Measurements from ENCODE around the gene ZNF436.
"Not testable (repeated sequence)": the region's sequence is repeated elsewhere in the genome, so short reads cannot be mapped to it uniquely, and the experiment has no call there.

ZNF436 gene

DNA sequence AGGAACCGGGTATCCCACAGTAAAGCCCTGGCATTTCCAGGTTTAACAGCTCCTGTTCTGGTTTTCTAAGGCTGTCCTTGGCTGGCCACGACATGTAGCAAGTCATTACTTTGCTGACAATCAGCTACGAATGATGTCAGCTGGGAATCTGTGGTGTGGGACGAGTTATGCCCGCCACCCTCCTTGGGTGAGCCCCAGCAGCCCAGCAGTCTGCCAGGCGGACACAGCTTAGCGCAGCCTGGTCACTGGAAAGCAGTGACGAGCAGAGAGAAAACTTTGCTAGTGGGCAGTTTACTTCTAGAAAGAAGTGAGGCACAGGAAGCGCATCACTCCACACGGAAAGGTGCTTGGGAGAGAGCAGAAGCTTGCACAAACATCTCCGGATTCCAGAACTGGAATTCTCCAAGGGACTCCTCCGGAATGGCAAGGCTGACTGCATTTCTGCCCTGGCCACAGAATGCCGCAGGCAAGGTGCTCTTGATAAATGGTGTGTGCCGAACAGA lies 15.5 kb upstream of the ZNF436 start:
- Histone ChIP-seq H3K27me3 (ENCODE audit: control insufficient read depth, insufficient read depth, low read length) (no peaks in the 10 kb centered on the region), H3K9ac (ENCODE audit: low read length) (no peak overlapping the region), H3K4me3 (ENCODE audit: low read length) (no peak overlapping the region), H3K9me3 (ENCODE audit: control insufficient read depth, low read length) (no peaks in the 10 kb centered on the region), H3K4me1 (ENCODE audit: control insufficient read depth, insufficient read depth, low read length) (peaks cover 14% of the 10 kb centered on the region), H3K36me3 (ENCODE audit: control insufficient read depth, insufficient read depth, low read length) (peaks cover 4% of the 10 kb centered on the region)

DNA sequence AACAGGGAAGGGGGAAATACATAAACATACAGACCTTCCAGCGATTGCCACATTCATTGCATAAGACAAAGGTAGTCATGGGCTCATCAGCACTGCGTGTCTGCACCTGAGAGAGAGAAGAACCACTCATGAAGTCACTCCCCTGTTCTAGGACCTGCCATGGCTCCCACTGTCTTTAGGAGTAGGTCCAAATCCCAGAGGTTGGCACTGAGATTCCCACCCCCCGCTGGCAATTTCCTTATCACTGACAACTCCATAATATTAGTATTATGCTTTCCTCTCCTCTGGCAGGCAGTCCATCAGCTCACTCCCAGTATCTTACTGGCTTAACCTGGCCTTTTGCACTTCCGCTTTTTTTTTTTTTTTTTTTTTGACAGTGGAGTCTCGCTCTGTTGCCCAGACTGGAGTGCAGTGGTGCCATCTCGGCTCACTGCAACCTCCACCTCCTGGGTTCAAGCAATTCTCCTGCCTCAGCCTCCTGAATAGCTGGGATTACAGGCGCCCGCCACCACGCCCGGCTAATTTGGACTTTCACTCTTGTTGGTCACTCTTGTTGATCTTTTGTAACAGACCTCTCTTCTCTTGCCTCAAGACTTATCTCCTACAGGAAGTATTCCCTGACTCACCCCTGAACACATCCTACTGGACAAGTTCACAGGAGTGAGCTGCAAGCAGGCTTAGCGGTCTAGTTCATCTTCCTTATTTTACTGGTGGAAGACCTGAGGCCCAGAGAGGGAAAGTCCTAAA lies 14.8 kb upstream of the ZNF436 start:
- no peaks in the 10 kb centered on the region for H3K9me3 ChIP-seq (ENCODE audit: control insufficient read depth, low read length)
- no peak overlapping the region for H3K4me3 ChIP-seq (ENCODE audit: low read length)
- H3K9ac ChIP-seq (ENCODE audit: low read length): no peak overlapping the region
- peaks cover 4% of the 10 kb centered on the region for H3K36me3 ChIP-seq (ENCODE audit: control insufficient read depth, insufficient read depth, low read length)
- no peaks in the 10 kb centered on the region for H3K27me3 ChIP-seq (ENCODE audit: control insufficient read depth, insufficient read depth, low read length)
- H3K4me1 ChIP-seq (ENCODE audit: control insufficient read depth, insufficient read depth, low read length): peaks cover 14% of the 10 kb centered on the region

DNA sequence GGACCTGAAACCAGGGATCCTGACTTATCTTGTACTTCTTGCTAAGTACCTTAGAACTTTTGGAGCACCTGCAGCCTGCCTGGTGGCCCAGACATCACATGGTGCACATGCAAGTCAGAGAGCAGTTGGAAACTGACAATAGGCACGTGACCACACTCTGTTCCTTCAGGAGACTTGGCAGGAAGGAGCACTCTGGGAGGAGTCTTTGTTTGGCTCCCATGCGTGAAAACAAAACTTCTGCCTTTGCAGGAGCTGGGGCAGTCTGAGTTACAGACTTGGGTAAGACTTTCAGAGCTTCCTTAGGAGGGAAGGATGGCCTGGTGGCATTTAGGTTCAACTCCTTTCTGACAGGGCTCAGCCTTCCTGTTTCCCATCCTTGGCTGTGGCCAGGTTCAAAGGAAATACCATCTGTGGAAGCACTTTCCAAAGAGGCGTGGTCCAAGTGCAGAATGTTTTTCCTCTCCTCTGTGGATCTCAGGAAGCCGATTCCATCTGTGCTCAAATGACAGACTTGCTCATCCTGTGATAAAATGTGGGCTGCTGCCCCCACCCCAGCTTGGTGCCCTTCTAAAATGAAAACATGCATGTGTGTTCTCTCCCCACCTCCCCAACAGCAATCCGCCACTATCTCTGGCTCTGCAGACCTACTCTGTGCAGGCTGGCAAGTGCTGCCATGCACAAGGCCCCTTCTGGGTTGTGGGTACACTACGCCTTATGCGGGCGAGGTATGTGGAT lies 14.1 kb upstream of the ZNF436 start:
- peaks cover 14% of the 10 kb centered on the region for H3K4me1 ChIP-seq (ENCODE audit: control insufficient read depth, insufficient read depth, low read length)
- H3K9ac ChIP-seq (ENCODE audit: low read length): no peak overlapping the region
- H3K27me3 ChIP-seq (ENCODE audit: control insufficient read depth, insufficient read depth, low read length): no peaks in the 10 kb centered on the region
- no peak overlapping the region for H3K4me3 ChIP-seq (ENCODE audit: low read length)
- peaks cover 4% of the 10 kb centered on the region for H3K36me3 ChIP-seq (ENCODE audit: control insufficient read depth, insufficient read depth, low read length)
- no peaks in the 10 kb centered on the region for H3K9me3 ChIP-seq (ENCODE audit: control insufficient read depth, low read length)

DNA sequence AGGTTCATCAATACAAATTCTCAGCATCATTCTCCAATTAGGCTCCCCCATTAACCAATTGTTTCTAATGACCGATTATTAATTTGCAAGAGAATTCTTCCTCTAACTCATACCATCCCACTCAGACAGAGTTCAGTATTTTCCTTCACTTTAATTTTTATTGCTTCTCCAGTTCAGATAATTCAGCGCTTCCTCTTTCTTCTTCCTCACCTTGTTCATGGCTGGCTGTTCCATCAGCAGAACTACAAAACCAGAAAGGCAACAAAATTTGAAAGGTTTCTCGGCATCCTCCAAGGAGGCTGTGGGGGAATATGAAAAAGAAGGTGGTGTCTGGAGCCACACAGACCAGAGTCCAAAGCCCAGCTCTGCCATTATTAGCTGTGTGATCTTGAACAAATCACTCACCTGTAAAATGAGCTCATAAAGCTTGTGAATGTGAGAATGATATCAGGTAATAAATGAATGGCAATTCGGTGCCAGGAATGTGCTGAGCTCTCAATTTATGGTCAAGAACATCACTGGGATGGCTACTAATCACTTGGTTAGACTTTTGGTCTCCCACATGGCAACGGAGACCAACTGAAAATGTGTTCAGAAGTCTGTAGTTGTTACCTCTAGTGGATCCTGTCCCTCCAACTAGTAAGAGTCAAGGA lies 11.7 kb upstream of the ZNF436 start:
- Histone ChIP-seq H3K36me3 (ENCODE audit: control insufficient read depth, insufficient read depth, low read length) (peaks cover 4% of the 10 kb centered on the region), H3K4me3 (ENCODE audit: low read length) (no peak overlapping the region), H3K9me3 (ENCODE audit: control insufficient read depth, low read length) (no peaks in the 10 kb centered on the region), H3K27me3 (ENCODE audit: control insufficient read depth, insufficient read depth, low read length) (no peaks in the 10 kb centered on the region), H3K4me1 (ENCODE audit: control insufficient read depth, insufficient read depth, low read length) (peaks cover 18% of the 10 kb centered on the region), H3K9ac (ENCODE audit: low read length) (no peak overlapping the region)

DNA sequence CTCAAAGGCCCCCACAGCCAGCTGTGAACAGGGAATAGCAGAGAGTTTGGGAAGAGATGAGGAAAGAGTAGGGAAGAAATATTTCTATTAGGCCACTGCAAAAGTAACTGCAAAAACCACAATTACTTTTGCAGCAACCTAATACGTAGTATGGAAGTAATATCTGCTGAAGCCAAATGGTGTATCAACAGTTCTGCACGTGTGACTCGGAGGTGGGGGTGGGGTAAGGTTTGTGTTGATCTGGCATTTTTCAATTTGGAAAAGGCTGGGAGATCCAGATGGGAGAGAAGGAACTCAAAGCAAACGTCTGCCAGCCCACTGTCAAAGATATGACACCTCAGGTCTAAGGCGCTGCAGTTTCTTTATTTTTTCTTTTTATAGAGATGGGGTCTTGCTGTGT lies 11.1 kb upstream of the ZNF436 start:
- H3K36me3 ChIP-seq (ENCODE audit: control insufficient read depth, insufficient read depth, low read length): peaks cover 4% of the 10 kb centered on the region

DNA sequence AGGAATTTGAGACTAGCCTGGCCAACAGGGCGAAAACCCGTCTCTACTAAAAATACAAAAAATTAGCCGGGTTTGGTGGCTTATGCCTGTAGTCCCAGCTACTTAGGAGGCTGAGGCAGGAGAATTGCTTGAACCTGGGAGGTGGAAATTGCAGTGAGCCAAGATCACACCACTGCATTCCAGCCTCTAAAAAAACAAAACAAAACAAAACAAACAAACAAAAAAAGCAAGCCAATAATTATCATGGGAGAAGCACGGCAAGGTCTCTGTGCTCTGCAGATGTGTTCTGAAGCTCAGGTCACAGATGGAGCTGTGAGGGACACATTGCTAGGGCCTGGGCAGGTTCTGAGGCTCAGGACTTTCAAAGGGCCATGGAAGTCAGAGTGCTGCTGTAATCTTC lies 10.6 kb upstream of the ZNF436 start:
- not testable (repeated sequence) for H3K36me3 ChIP-seq (ENCODE audit: control insufficient read depth, insufficient read depth, low read length); H3K4me3 ChIP-seq (ENCODE audit: low read length); H3K9me3 ChIP-seq (ENCODE audit: control insufficient read depth, low read length); H3K27me3 ChIP-seq (ENCODE audit: control insufficient read depth, insufficient read depth, low read length); H3K9ac ChIP-seq (ENCODE audit: low read length)
- peaks cover 16% of the 10 kb centered on the region for H3K4me1 ChIP-seq (ENCODE audit: control insufficient read depth, insufficient read depth, low read length)

More for the DNA sequence above, 11.1 kb upstream of the ZNF436 start:
- peaks cover 18% of the 10 kb centered on the region for H3K4me1 ChIP-seq (ENCODE audit: control insufficient read depth, insufficient read depth, low read length)
- no peaks in the 10 kb centered on the region for H3K27me3 ChIP-seq (ENCODE audit: control insufficient read depth, insufficient read depth, low read length)
- no peak overlapping the region for H3K9ac ChIP-seq (ENCODE audit: low read length)
- H3K9me3 ChIP-seq (ENCODE audit: control insufficient read depth, low read length): no peaks in the 10 kb centered on the region
- no peak overlapping the region for H3K4me3 ChIP-seq (ENCODE audit: low read length)

DNA sequence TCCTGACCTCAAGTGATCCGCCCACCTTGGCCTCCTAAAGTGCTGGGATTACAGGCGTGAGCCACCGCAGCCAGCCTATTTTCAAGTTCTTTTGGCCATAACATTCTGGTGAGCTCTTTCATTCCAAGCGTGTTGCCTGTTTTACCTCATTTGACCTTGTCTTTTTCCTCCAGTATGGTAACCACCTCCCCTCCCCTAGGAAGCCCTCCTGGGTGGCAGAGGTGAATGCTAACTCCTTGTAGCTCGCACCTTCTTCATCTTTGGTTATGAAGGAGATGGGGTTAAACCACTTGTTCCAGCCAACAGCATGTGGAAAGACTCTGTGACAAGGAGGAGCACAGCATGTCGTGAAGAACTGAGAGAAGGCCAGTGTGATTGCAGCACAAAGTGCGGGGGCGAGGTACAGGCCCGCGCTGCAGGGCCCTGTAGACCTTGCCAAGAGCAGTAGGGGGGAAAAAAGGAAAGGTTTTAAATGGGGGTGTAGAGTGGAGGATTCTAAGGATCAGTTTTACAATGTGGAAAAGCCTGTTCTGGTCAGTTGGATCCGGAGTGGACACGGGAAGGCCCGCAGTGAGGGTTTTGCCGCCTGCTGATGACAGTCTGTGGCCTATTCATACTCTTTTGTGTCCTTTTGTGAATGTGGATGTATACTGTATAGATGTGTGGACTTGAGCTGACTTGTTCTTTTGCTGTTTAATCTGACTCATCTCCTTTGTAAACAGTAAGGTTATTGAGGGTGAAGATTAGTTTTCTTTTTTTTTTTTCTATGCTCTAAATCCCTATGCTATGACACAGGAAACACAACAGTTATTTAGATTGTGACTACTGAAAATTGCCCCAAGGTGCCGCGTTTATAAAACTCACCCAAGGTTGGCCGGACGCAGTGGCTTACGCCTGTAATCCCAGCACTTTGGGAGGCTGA lies 7.5 kb upstream of the ZNF436 start:
- no peak overlapping the region for H3K4me3 ChIP-seq (ENCODE audit: low read length)
- H3K4me1 ChIP-seq (ENCODE audit: control insufficient read depth, insufficient read depth, low read length): peaks cover 4% of the 10 kb centered on the region
- H3K9ac ChIP-seq (ENCODE audit: low read length): no peak overlapping the region
- H3K27me3 ChIP-seq (ENCODE audit: control insufficient read depth, insufficient read depth, low read length): no peaks in the 10 kb centered on the region
- no peaks in the 10 kb centered on the region for H3K9me3 ChIP-seq (ENCODE audit: control insufficient read depth, low read length)
- no peaks in the 10 kb centered on the region for H3K36me3 ChIP-seq (ENCODE audit: control insufficient read depth, insufficient read depth, low read length)

DNA sequence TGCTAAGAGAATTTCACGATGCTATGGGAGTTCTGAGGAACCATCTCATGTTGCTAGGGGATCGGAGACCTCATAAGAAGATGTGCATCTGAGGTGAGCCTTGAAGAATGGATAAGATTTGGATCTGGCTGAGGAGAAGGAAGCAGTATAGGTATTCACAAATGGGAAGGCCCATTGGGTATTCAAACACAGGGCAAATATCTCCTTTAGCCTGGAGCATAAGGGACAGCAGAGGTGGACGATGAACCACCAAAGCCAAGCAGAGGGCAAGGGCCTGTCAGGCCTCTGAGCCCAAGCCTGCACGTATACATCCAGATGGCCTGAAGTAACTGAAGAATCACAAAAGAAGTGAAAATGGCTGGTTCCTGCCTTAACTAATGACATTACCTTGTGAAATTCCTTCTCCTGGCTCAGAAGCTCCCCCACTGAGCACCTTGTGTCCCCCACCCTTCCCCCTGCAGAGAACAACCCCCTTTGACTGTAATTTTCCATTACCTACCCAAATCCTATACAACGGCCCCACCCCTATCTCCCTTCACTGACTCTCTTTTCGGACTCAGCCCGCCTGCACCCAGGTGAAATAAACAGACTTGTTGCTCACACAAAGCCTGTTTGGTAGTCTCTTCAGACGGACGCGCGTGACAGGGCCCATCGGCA lies 4.6 kb upstream of the ZNF436 start:
- H3K4me1 ChIP-seq (ENCODE audit: control insufficient read depth, insufficient read depth, low read length): peaks cover 24% of the 10 kb centered on the region
- H3K9ac ChIP-seq (ENCODE audit: low read length); H3K9me3 ChIP-seq (ENCODE audit: control insufficient read depth, low read length); H3K4me3 ChIP-seq (ENCODE audit: low read length); H3K27me3 ChIP-seq (ENCODE audit: control insufficient read depth, insufficient read depth, low read length); H3K36me3 ChIP-seq (ENCODE audit: control insufficient read depth, insufficient read depth, low read length): not testable (repeated sequence)

DNA sequence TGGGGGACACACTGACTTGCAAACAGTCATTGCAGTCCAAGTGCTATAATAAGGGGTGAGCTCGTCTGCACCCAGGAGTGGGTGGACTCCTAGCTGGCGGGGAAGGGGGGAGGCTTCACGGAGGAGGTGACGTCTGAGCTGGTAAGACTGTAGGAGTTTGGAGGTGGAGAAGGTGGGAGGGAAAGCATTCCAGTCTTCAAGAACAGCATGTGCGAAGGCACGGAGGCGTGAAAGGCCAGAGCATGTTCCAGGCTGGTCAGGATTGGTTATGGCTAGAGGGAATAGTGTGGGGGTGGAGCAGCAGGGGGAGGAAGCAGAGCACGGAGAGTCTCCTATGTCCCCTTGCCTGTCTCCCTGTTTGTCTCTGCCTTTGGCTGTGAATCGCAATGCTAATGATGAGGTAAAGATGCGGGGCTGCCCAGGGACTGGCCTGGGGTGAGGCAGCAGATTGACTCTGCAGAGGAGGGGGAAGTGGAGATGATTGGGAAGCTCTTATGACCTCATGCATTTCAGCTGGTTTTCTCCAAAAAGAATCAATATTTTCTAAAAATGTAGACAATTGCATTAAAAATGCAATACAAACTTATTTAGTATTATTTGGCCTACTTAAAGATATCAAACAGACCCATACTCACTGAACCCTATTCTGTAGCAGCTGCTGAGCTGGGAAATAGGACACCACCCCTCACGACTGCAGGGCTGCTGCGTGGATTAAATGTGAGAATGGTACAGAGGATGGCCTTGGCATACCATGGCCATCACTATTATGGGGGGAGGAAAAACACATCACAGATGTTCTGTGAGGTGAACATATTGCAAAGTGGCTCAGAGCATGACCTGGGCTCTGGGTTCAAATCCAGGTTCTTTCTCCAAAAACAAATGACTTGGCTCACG lies 2.6 kb upstream of the ZNF436 start:
- peaks cover 20% of the 10 kb centered on the region for H3K4me1 ChIP-seq (ENCODE audit: control insufficient read depth, insufficient read depth, low read length)

DNA sequence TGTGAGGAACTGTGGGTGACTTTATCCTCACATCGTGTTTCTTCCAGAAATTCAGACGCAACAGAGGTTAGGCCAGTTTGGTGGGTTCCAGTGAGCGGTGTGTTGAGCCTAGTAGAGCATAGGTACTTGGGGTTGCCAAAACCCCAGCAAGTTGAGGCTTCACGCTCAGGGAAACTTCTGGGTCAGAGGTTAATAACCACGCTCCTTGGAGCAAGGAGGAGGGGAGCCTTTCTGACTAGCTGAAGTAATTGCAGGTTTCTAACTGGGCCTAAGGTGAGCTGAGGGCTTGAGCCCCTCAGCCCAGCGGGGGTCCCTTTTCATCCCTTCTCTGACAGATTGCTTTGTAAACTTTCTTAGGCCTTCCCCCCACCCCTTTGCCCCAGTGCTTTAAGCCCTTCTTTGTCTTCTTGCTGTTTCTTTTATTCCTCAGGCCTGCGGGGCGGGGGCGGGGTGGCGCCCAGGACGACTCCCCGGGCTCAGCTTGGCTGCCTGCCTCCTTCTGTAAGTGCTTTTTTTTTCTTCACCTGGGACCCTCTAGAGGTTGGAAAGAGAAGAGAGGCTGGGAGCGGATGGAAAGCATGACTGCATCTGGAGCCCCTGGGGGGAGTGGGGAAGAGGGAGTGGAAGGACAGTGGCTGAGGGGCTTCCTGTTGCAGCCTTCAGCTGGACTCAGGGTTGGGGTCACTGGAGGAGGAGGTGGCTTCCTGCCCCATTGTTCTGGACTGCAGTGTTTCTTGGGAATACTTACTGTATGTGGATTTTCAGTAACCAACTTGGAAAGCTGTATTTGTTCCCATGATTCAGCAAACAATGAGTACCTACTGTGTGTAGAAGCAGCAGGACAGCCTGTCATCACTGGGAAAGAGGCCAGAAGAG lies 1.3 kb upstream of the ZNF436 start:
- no peak overlapping the region for H3K4me3 ChIP-seq (ENCODE audit: low read length)
- no peaks in the 10 kb centered on the region for H3K9me3 ChIP-seq (ENCODE audit: control insufficient read depth, low read length)
- H3K4me1 ChIP-seq (ENCODE audit: control insufficient read depth, insufficient read depth, low read length): peaks cover 24% of the 10 kb centered on the region
- H3K36me3 ChIP-seq (ENCODE audit: control insufficient read depth, insufficient read depth, low read length): no peaks in the 10 kb centered on the region
- no peak overlapping the region for H3K9ac ChIP-seq (ENCODE audit: low read length)
- no peaks in the 10 kb centered on the region for H3K27me3 ChIP-seq (ENCODE audit: control insufficient read depth, insufficient read depth, low read length)

More for the DNA sequence above, 2.6 kb upstream of the ZNF436 start:
- no peaks in the 10 kb centered on the region for H3K27me3 ChIP-seq (ENCODE audit: control insufficient read depth, insufficient read depth, low read length)
- H3K9ac ChIP-seq (ENCODE audit: low read length): no peak overlapping the region
- no peak overlapping the region for H3K4me3 ChIP-seq (ENCODE audit: low read length)
- no peaks in the 10 kb centered on the region for H3K36me3 ChIP-seq (ENCODE audit: control insufficient read depth, insufficient read depth, low read length)
- H3K9me3 ChIP-seq (ENCODE audit: control insufficient read depth, low read length): no peaks in the 10 kb centered on the region

All from mucosa of stomach (tissue), 1 donor.